ENCODE results near the gene MCF2L.

GRCh38 chr13:113066142-113066455 lies 97.1 kb downstream of the MCF2L start:
- TF ChIP-seq KDM1A (IDR thresholded peaks at IDR 0.05; ENCODE audit: low read depth) (no peak), CEBPB (IDR thresholded peaks at IDR 0.05) (no peak), CTCF (IDR thresholded peaks at IDR 0.05) (no peak), SMC3 (IDR thresholded peaks at IDR 0.05) (no peak), MAX (IDR thresholded peaks at IDR 0.05) (no peak), CHD4 (IDR thresholded peaks at IDR 0.05; ENCODE audit: borderline replicate concordance) (no peak), BCL3 (IDR thresholded peaks at IDR 0.05) (no peak), MYC (IDR thresholded peaks at IDR 0.05; ENCODE audit: borderline replicate concordance, low read length) (no peak), FOSB (CRISPR knock-in tag; IDR thresholded peaks at IDR 0.05) (no peak), EP300 (IDR thresholded peaks at IDR 0.05) (no peak), PBX3 (IDR thresholded peaks at IDR 0.05) (no peak), TP53 (CRISPR knock-in tag; IDR thresholded peaks at IDR 0.05) (no peak), CHD2 (IDR thresholded peaks at IDR 0.05; ENCODE audit: low read length, partially characterized antibody) (no peak)

All from A549 (cell line).